PC-9 (cell line): ENCODE results near the gene COL15A1. TPM values are rescaled to one million over a fixed set of nuclear protein-coding genes. Genes with fewer than 3 reads are reported as not detected.

Experiments used
- BruUV-seq: library from RNA; stranded (reverse); fragments of 400-500 nt; replicated peaks from 2 replicates; lab custom pipeline; 2021; lab: Mats Ljungman, UMichigan
- CTCF ChIA-PET: fragments of 300-600 bp; sonication (Branson Sonifier 250); formaldehyde crosslinking; loops from one replicate; lab custom pipeline; 2022; ENCODE audit warnings: antibody characterized with exemption; lab: Charles Lee
- POLR2A ChIA-PET: fragments of 300-600 bp; sonication (Branson Sonifier 250); formaldehyde crosslinking; loops from one replicate; lab custom pipeline; 2022; ENCODE audit warnings: antibody characterized with exemption; ENCODE audit not compliant: unreplicated experiment; lab: Charles Lee
- DNase-seq, 2 experiments: peaks; one replicate each; pipeline versions ENCODE4 v3.0.0 to v3.0.0-alpha.2; 2015 to 2022; ENCODE audit warnings: mixed read lengths in 1 of 2
- H2AFZ ChIP-seq: fragments of 200-600 bp; sonication (generic); 2 replicates; pipeline ENCODE4 v1.8.1; 2017; ENCODE audit warnings: antibody characterized with exemption
- H3F3A ChIP-seq: fragments of 200-600 bp; sonication (generic); 2 replicates; pipeline ENCODE4 v1.8.1; 2017; ENCODE audit warnings: antibody characterized with exemption, mild to moderate bottlenecking, low read depth; ENCODE audit not compliant: insufficient read depth
- H3K27ac ChIP-seq: fragments of 200-600 bp; sonication (generic); 2 replicates; pipeline ENCODE4 v1.6.1; 2016; ENCODE audit warnings: mixed run types
- H3K27me3 ChIP-seq: fragments of 200-600 bp; sonication (generic); 2 replicates; pipeline ENCODE4 v1.6.1; 2016; ENCODE audit warnings: low read depth, mixed run types; ENCODE audit not compliant: insufficient read depth
- H3K36me3 ChIP-seq: fragments of 200-600 bp; sonication (generic); 2 replicates; pipeline ENCODE4 v1.6.1; 2016; ENCODE audit warnings: low read depth, mixed run types
- H3K4me1 ChIP-seq: fragments of 200-600 bp; sonication (generic); replicated peaks from 2 replicates; pipeline ENCODE4 v1.6.1; 2016; ENCODE audit warnings: mixed run types; ENCODE audit not compliant: insufficient read depth
- H3K4me2 ChIP-seq: fragments of 200-600 bp; sonication (generic); 2 replicates; pipeline ENCODE4 v1.6.1; 2017; ENCODE audit warnings: mixed run types
- H3K4me3 ChIP-seq: fragments of 200-600 bp; sonication (generic); 2 replicates; pipeline ENCODE4 v1.6.1; 2016; ENCODE audit warnings: mixed run types
- H3K79me2 ChIP-seq: fragments of 200-600 bp; sonication (generic); 2 replicates; pipeline ENCODE4 v1.6.1; 2017; ENCODE audit warnings: low read depth, mixed run types
- H3K9me2 ChIP-seq: fragments of 200-600 bp; sonication (generic); 2 replicates; pipeline ENCODE4 v1.8.1; 2017; ENCODE audit warnings: mild to moderate bottlenecking; ENCODE audit not compliant: insufficient read depth
- H3K9me3 ChIP-seq: fragments of 200-600 bp; sonication (generic); 2 replicates; pipeline ENCODE4 v1.8.1; 2016; ENCODE audit warnings: low read depth; ENCODE audit not compliant: insufficient read depth
- H4K20me1 ChIP-seq: fragments of 200-600 bp; sonication (generic); 2 replicates; pipeline ENCODE4 v1.8.1; 2017; ENCODE audit not compliant: insufficient read depth
- CTCF ChIP-seq: fragments of 200-600 bp; sonication (generic); conservative IDR thresholded peaks from 2 replicates; pipeline ENCODE4 v1.6.1; 2017; ENCODE audit warnings: mixed run types, antibody characterized with exemption, mild to moderate bottlenecking, moderate library complexity
- EZH2 ChIP-seq: fragments of 200-600 bp; sonication (generic); IDR thresholded peaks from 2 replicates; pipeline ENCODE4 v1.8.0; 2017; ENCODE audit warnings: antibody characterized with exemption, low read depth
- intact Hi-C: fragments of 100-400 bp; cut with micrococcal nuclease; formaldehyde crosslinking; loops from one replicate; pipeline ENCODE4 v1.10.0; 2022; ENCODE audit not compliant: unreplicated experiment
- total RNA-seq: library from RNA; stranded (reverse); gene quantifications from 2 replicates; pipeline ENCODE4 v1.2.3, GENCODE V29; 2021

Gene COL15A1
- total RNA-seq, 1 experiment from 2014 or later: not detected

GRCh38 chr9:98922721-98923435, 20.8 kb upstream of the COL15A1 start:
- BruUV-seq: no TSS peak
- Histone ChIP-seq H2AFZ (no peak overlapping the region), H3K4me1 (no peaks in the 10 kb centered on the region), H3K27ac (no peak overlapping the region), H3K36me3 (no peaks in the 10 kb centered on the region), H3K4me2 (no peak overlapping the region), H3K27me3 (no peaks in the 10 kb centered on the region), H3K79me2 (no peaks in the 10 kb centered on the region), H3K4me3 (no peak overlapping the region), H4K20me1 (no peaks in the 10 kb centered on the region), H3K9me3 (no peaks in the 10 kb centered on the region), H3K9me2 (no peaks in the 10 kb centered on the region), H3F3A (no peaks in the 10 kb centered on the region)
- ChIA-PET POLR2A (no interaction called here), CTCF (no interaction called here)
- TF ChIP-seq EZH2 (no peak), CTCF (no peak)
- intact Hi-C loops: no loop called here
- no peak for DNase-seq

GRCh38 chr9:98923451-98924123, 20.1 kb upstream of the COL15A1 start:
- no peaks in the 10 kb centered on the region for H3K9me2 ChIP-seq
- no peaks in the 10 kb centered on the region for H4K20me1 ChIP-seq
- no peaks in the 10 kb centered on the region for H3K4me1 ChIP-seq
- no peaks in the 10 kb centered on the region for H3K36me3 ChIP-seq
- H3F3A ChIP-seq: no peaks in the 10 kb centered on the region
- no peak for DNase-seq
- CTCF ChIA-PET: interaction anchor here (0.5 kb wide), 1 partner anchor 218 kb away, joined by 3 read pairs; no protein-coding TSS in a partner anchor
- no peaks in the 10 kb centered on the region for H3K9me3 ChIP-seq
- no peak overlapping the region for H3K4me2 ChIP-seq
- H3K27ac ChIP-seq: no peak overlapping the region
- no peak overlapping the region for H2AFZ ChIP-seq
- TF ChIP-seq EZH2 (no peak), CTCF (no peak)
- no peaks in the 10 kb centered on the region for H3K79me2 ChIP-seq
- POLR2A ChIA-PET: interaction anchor here (0.6 kb wide), 1 partner anchor 180 kb away, joined by 6 read pairs; no protein-coding TSS in a partner anchor
- no TSS peak for BruUV-seq
- H3K4me3 ChIP-seq: no peak overlapping the region
- intact Hi-C loops: no loop called here
- 0 out of 2 replicates have a peak, but pooled peaks cover 4% of the 10 kb centered on the region for H3K27me3 ChIP-seq

- no peak overlapping the region for H3K4me3 ChIP-seq
- TF ChIP-seq CTCF: no peak
- no peak for TF ChIP-seq EZH2
- intact Hi-C loops: no loop called here
- H2AFZ ChIP-seq: no peak overlapping the region
- no TSS peak for BruUV-seq
- no peaks in the 10 kb centered on the region for H3K4me1 ChIP-seq
- no peaks in the 10 kb centered on the region for H4K20me1 ChIP-seq
- no peak overlapping the region for H3K27ac ChIP-seq
- ChIA-PET POLR2A (no interaction called here), CTCF (no interaction called here)
- no peak for DNase-seq
- H3K9me2 ChIP-seq: no peaks in the 10 kb centered on the region
- H3K4me2 ChIP-seq: no peak overlapping the region
- no peaks in the 10 kb centered on the region for H3F3A ChIP-seq
- no peaks in the 10 kb centered on the region for H3K79me2 ChIP-seq
- no peaks in the 10 kb centered on the region for H3K36me3 ChIP-seq
- H3K27me3 ChIP-seq: peaks cover 11% of the 10 kb centered on the region; the same call in 1 of the 2 replicates
- no peaks in the 10 kb centered on the region for H3K9me3 ChIP-seq
Observed at GRCh38 chr9:98924946-98925820, 18.5 kb upstream of the COL15A1 start.
